ENCODE measurements around the gene NIN. TPM values are rescaled to one million over a fixed set of nuclear protein-coding genes. Genes with fewer than 3 reads are reported as not detected.

NIN gene
- total RNA-seq, 1 donor from 2014 or later: 104 TPM

DNA sequence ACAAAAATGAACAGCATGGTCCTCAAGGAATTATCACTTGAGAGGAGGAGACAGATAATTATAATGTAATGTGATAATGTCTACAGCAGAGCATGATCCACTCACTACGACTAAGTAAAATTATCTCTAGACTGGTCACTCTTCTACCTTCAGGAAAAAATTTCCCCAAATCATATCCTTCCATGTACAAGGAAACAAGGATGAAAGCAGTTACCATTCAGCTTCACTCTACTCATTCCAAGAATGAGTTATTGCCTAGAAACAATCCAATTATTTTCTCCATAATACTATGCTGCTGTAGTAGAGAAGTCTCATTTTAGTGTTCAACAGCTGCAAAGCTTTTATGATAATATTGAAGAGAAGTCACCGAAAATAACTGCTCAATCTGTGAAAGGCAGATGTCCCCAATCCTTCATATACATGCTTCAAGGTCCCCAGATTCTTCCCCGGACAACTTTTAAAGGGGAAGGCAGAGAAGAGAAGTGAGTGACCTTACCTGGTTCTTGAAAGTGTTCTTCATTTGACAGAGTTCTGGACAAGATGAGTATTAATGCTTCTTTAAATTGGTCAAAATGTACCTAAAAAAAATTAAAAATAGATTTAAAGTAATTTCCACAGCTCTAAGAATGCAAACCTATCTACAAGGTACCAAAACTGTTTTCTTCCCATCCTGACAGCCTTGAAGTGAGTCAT lies 24.6 kb downstream of the NIN start:
- Mint-ChIP-seq H3K36me3 (ENCODE audit: unreplicated experiment) (no peaks in the 10 kb centered on the region), H3K4me1 (ENCODE audit: low read depth, unreplicated experiment) (peaks cover 29% of the 10 kb centered on the region), H3K4me3 (ENCODE audit: unreplicated experiment) (no peak overlapping the region), H3K9me3 (ENCODE audit: unreplicated experiment) (peaks cover 3% of the 10 kb centered on the region), H3K27ac (ENCODE audit: unreplicated experiment) (no peak overlapping the region), H3K27me3 (ENCODE audit: unreplicated experiment) (no peaks in the 10 kb centered on the region)
- TF ChIP-seq, protein P1, sequence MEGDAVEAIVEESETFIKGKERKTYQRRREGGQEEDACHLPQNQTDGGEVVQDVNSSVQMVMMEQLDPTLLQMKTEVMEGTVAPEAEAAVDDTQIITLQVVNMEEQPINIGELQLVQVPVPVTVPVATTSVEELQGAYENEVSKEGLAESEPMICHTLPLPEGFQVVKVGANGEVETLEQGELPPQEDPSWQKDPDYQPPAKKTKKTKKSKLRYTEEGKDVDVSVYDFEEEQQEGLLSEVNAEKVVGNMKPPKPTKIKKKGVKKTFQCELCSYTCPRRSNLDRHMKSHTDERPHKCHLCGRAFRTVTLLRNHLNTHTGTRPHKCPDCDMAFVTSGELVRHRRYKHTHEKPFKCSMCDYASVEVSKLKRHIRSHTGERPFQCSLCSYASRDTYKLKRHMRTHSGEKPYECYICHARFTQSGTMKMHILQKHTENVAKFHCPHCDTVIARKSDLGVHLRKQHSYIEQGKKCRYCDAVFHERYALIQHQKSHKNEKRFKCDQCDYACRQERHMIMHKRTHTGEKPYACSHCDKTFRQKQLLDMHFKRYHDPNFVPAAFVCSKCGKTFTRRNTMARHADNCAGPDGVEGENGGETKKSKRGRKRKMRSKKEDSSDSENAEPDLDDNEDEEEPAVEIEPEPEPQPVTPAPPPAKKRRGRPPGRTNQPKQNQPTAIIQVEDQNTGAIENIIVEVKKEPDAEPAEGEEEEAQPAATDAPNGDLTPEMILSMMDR (IDR thresholded peaks at IDR 0.05; ENCODE audit: partially characterized antibody, unreplicated experiment): no peak
- no peak for DNase-seq

DNA sequence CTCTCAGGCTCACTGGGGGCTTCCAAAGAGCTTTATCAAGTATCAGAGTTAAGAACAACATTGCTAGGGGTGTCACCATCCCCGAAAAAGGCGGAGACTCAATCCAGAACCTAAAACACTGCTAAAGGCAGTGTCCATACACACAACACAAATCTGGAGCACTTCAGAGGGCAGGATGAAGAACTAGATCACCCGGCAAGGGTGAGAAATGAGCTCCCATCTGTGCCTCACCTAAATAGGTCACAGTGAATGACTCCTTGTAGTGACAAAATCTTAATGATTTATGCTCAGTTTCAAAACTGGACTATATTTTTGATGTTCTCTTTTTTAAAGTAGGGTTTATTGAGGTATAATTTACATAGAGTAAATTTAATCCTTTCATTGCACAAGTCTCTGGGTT lies 25.6 kb downstream of the NIN start:
- TF ChIP-seq, protein P1 (IDR thresholded peaks at IDR 0.05; ENCODE audit: partially characterized antibody, unreplicated experiment): no peak
- no peak overlapping the region for H3K4me3 Mint-ChIP-seq (ENCODE audit: unreplicated experiment)
- no peak overlapping the region for H3K27ac Mint-ChIP-seq (ENCODE audit: unreplicated experiment)
- no peaks in the 10 kb centered on the region for H3K36me3 Mint-ChIP-seq (ENCODE audit: unreplicated experiment)
- no peaks in the 10 kb centered on the region for H3K27me3 Mint-ChIP-seq (ENCODE audit: unreplicated experiment)
- peaks cover 3% of the 10 kb centered on the region for H3K9me3 Mint-ChIP-seq (ENCODE audit: unreplicated experiment)
- DNase-seq: no peak
- H3K4me1 Mint-ChIP-seq (ENCODE audit: low read depth, unreplicated experiment): peaks cover 29% of the 10 kb centered on the region

- DNase-seq: no peak
- Mint-ChIP-seq H3K27ac (ENCODE audit: unreplicated experiment) (no peak overlapping the region), H3K4me3 (ENCODE audit: unreplicated experiment) (no peak overlapping the region), H3K4me1 (ENCODE audit: low read depth, unreplicated experiment) (peaks cover 29% of the 10 kb centered on the region), H3K27me3 (ENCODE audit: unreplicated experiment) (no peaks in the 10 kb centered on the region), H3K36me3 (ENCODE audit: unreplicated experiment) (no peaks in the 10 kb centered on the region), H3K9me3 (ENCODE audit: unreplicated experiment) (peaks cover 5% of the 10 kb centered on the region)
- TF ChIP-seq, protein P1 (IDR thresholded peaks at IDR 0.05; ENCODE audit: partially characterized antibody, unreplicated experiment): no peak
Measured at GRCh38 chr14:50804181-50804721, 26.7 kb downstream of the NIN start.

GRCh38 chr14:50801706-50802105 lies 29.3 kb downstream of the NIN start:
- Mint-ChIP-seq H3K36me3 (ENCODE audit: unreplicated experiment) (no peaks in the 10 kb centered on the region), H3K9me3 (ENCODE audit: unreplicated experiment) (peaks cover 3% of the 10 kb centered on the region), H3K4me1 (ENCODE audit: low read depth, unreplicated experiment) (peaks cover 36% of the 10 kb centered on the region), H3K27me3 (ENCODE audit: unreplicated experiment) (no peaks in the 10 kb centered on the region), H3K27ac (ENCODE audit: unreplicated experiment) (no peak overlapping the region), H3K4me3 (ENCODE audit: unreplicated experiment) (no peak overlapping the region)
- TF ChIP-seq, protein P1 (IDR thresholded peaks at IDR 0.05; ENCODE audit: partially characterized antibody, unreplicated experiment): no peak
- no peak for DNase-seq

DNA sequence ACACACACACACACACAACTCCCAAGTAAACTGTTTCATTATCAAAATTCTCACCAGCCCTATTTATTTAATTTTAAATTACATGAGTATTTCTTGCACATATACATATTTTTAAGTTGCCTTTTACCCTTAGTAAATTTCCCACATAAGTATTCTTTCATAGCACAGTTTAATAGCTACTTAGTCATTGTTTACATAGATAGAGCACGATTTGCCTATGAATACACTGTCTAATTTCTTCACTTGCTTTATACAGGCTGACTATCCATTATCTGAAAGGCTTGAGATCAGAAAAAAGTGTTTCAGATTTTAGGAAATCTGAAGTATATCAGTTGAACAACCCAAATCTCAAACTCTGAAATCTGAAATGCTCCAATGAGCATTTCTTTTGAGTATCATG lies 30.9 kb downstream of the NIN start:
- no peaks in the 10 kb centered on the region for H3K27me3 Mint-ChIP-seq (ENCODE audit: unreplicated experiment)
- H3K9me3 Mint-ChIP-seq (ENCODE audit: unreplicated experiment): peaks cover 3% of the 10 kb centered on the region
- no peaks in the 10 kb centered on the region for H3K36me3 Mint-ChIP-seq (ENCODE audit: unreplicated experiment)
- H3K27ac Mint-ChIP-seq (ENCODE audit: unreplicated experiment): no peak overlapping the region
- H3K4me1 Mint-ChIP-seq (ENCODE audit: low read depth, unreplicated experiment): peaks cover 41% of the 10 kb centered on the region
- no peak overlapping the region for H3K4me3 Mint-ChIP-seq (ENCODE audit: unreplicated experiment)
- DNase-seq: no peak
- TF ChIP-seq, protein P1 (IDR thresholded peaks at IDR 0.05; ENCODE audit: partially characterized antibody, unreplicated experiment): no peak
